Astrocyte of the spinal cord (primary cell): ENCODE measurements around the gene ZNF534.

Experiments
- DNase-seq: peaks from one replicate; pipeline ENCODE4 v3.0.0; 2011; ENCODE audit warnings: low read depth, low spot score
- H3K4me3 ChIP-seq: 2 replicates; pipeline ENCODE4 v1.5.1; 2011; ENCODE audit warnings: low read depth, mild to moderate bottlenecking, low read length, moderate library complexity
- CTCF ChIP-seq: IDR thresholded peaks from 2 replicates; pipeline ENCODE4 v1.5.1; 2012; ENCODE audit warnings: low read depth, mild to moderate bottlenecking, low read length, inconsistent platforms
- in situ Hi-C: cut with HindIII; loops from 2 replicates; pipeline ENCODE4 v1.10.0; 2017; ENCODE audit warnings: low sequenced_read_pairs

Gene ZNF534

GRCh38 chr19:52428937-52429336 lies at the start of gene ZNF534:
ZNF534 (plus strand) TSS chr19:52429148; CDS start chr19:52431475, 2,327 bp downstream.
- DNase-seq: no peak
- TF ChIP-seq CTCF: no peak
- no peak within 1 kb of the TSS for H3K4me3 ChIP-seq
- in situ Hi-C loops: no loop called here

DNA sequence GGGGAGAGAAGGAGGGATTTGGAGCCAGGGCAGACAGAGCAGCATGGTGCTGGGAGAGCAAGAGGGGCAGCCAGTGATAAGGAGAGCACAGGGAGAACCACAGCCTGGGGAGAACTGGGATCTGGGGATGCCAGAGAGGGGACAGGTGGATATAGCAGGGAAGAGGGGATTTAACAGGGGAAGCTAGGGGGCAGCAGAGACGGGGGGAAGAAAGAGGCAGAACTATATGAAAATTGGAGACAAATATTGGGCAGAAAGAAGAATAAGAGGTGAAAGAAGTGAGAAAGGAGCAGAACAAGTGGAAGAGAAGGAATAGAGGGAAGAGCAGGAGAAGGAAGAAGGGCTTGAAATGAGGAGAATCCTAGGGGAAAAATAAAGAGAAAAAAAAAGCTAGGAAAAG lies 37.8 kb upstream of the ZNF534 start:
- no peak overlapping the region for H3K4me3 ChIP-seq
- no peak for TF ChIP-seq CTCF
- in situ Hi-C loops: no loop called here
- no peak for DNase-seq

GRCh38 chr19:52397310-52398080 lies 31.5 kb upstream of the ZNF534 start, which contains the start of gene ZNF528:
ZNF528 (plus strand) TSS chr19:52397849; CDS start chr19:52402014, 4,165 bp downstream.
- H3K4me3 ChIP-seq: peak within 1 kb of the TSS; percentile 91
- no peak for TF ChIP-seq CTCF
- in situ Hi-C loops: no loop called here
- peak; percentile 94 for DNase-seq

DNA sequence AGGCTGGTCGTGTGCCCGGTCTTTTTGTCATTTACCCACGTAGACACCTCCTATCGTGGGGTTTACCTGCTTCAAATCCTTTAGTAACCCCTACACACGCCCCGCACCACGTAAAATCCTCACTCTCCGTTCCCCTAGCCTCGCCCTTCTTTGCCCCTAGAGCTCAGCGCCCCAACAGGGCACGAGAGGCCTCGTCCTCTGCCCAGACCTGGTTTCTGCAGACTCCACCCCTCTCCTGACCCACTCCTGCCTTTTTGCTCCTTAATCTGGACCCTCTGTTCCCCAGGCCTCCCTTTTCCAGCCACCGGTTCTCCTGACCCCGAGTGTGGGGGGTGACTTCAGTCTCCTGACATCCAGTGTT lies 30.9 kb upstream of the ZNF534 start:
- TF ChIP-seq CTCF: no peak
- in situ Hi-C loops: no loop called here
- no peak for DNase-seq
- peak overlapping the region; percentile 91 for H3K4me3 ChIP-seq

- no peak overlapping the region for H3K4me3 ChIP-seq
- TF ChIP-seq CTCF: no peak
- in situ Hi-C loops: no loop called here
- no peak for DNase-seq
Measured at GRCh38 chr19:52410276-52410675, 18.7 kb upstream of the ZNF534 start.

GRCh38 chr19:52415711-52416110 lies 13.2 kb upstream of the ZNF534 start:
- TF ChIP-seq CTCF: no peak
- no peak for DNase-seq
- H3K4me3 ChIP-seq: no peak overlapping the region
- in situ Hi-C loops: no loop called here
